Stimulated activated CD8-positive, alpha-beta memory T cell treated with anti-CD3 and anti-CD28 coated beads, Interleukin-15, amount 100 ng/mL, for 24 hours (primary cell): Measurements from ENCODE around the gene SHANK3.

Experiments used
- DNase-seq: peaks from one replicate; pipeline ENCODE4 v3.0.0-alpha.2; 2020; ENCODE audit warnings: low read depth

Gene SHANK3

DNA sequence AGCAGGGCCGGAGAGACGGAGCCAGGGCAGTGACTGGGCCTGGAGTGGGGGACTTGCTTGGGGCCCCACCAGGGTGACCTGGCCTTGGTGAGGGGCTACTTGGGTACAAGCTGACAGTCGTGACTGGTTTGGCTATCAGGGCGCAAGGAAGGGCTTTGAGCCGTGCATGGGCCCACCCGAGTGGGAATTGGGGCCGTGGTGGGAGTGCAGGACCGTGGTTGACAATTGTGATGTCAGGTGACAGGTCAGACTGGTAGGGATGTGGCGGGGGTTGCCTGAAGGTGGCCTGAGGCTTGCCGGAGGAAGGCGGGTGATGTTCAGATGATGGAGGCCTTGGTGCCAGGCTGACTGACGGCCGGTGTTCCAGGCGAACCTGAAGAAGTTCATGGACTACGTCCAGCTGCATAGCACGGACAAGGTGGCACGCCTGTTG, 5.6 kb downstream of the SHANK3 start:
- no peak for DNase-seq

DNA sequence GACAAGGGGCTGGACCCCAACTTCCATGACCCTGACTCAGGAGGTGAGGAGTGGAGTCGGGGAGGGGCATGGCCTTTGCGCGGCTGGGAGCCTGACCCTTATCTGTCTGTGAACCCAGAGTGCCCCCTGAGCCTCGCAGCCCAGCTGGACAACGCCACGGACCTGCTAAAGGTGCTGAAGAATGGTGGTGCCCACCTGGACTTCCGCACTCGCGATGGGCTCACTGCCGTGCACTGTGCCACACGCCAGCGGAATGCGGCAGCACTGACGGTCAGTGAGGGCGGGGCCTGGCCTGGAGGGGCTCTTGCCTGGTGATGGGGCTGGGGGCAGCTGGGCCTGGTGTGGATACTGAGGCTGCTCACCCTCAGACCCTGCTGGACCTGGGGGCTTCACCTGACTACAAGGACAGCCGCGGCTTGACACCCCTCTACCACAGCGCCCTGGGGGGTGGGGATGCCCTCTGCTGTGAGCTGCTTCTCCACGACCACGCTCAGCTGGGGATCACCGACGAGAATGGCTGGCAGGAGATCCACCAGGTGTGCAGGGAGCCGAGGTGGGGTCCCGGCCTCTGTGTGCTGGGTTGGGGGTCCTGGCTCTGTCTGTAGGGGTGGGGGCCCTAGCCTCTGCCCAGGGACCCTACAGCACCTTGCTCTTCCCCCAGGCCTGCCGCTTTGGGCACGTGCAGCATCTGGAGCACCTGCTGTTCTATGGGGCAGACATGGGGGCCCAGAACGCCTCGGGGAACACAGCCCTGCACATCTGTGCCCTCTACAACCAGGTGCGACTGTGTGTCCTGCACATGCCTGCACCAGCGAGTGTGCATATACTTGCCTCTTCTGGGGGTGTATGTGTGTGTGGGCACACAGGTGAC, 6.3 kb downstream of the SHANK3 start:
- no peak for DNase-seq

DNA sequence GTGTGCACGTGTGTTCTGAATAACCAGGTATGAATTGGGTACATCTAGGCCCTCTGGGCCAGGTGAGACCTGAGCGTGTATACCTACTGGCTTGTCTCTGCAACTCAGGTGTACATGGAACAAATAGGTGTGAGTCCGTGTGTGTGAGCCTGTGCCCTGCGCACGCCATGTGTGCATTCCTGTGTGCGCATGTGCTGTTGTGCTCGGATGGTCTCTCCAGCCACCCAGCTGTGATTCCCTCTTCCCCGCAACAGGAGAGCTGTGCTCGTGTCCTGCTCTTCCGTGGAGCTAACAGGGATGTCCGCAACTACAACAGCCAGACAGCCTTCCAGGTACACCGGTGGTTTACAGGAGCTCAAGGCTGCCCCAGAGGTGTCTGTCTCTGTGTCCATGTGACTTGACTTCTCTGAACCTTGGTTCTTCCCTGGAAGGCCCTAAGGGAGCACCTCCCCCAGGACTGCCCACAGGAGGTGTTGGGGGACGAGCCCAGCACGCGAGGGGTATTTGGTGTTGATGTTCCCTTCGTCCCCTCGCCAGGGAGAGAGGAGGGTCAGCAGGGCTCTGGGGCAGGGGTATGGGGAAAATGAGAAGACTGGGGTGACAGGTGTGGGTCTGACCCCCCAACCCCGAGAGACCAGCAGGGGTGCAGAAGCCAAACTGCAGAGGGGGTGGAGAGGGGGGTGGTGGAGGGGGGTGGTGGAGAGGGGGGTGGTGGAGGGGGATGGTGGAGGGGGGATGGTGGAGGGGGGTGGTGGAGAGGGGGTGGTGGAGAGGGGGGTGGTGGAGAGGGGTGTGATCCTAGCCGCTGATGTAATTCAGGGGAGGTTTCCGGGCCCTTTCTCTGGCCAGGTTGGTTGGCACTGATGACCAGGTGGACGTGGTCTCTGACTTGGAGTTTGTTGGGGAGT, 10.7 kb downstream of the SHANK3 start:
- no peak for DNase-seq

DNA sequence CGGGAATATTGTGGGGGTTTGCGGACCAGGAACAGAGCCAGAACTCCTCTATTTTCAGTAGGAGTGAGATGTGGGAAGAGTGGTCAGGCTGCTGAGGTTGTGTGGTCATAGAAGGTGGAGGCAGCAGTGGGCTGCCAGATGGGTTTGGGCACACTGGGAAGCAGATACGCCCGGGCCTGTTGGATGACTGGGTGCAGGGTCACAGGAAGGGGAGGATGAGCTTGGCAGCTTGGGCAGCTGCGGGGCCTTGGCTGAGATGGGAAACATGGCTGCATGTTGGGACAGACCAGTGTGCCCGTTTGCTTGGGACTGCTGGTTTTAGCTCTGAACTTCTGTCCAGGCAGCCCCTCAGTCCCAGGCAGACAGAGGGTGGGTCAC, 11.4 kb downstream of the SHANK3 start:
- DNase-seq, result no peak

DNA sequence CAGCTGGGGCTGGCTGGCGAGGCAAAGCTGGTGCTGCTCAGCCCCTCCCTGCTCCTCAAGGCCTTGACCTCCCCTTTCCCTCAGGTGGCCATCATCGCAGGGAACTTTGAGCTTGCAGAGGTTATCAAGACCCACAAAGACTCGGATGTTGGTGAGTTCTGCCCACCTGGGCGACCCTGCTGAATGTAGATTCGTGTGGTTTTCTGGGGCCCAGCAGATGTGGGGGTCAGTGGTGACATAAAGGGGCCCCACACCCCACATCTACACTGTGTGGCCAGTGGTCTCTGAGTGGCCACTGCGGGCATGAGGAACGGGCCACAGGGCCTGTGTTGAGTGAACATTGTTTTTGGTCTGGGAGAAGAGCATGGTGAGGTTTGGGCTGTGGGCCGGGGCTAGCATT, 11.9 kb downstream of the SHANK3 start:
- DNase-seq, result no peak

DNA sequence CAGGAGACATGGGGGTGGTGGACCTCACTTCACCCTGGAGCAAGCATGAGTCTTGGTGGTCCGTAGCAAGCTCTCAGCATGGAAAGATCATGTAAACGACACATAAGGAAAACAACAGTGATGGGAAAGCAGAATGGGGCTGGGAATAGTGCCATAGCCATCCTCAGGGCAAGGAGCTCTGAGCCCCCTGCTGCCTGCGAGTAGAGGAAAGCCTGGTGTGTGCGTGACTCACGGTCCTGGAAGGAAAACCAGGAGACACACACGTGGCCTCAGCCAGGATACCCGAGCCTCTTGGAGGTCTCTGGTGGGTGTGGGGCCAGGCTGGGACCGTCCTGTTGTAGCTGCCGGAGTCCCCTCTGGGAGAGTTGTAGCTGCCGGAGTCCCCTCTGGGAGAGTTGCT, 12.4 kb downstream of the SHANK3 start:
- no peak for DNase-seq

DNA sequence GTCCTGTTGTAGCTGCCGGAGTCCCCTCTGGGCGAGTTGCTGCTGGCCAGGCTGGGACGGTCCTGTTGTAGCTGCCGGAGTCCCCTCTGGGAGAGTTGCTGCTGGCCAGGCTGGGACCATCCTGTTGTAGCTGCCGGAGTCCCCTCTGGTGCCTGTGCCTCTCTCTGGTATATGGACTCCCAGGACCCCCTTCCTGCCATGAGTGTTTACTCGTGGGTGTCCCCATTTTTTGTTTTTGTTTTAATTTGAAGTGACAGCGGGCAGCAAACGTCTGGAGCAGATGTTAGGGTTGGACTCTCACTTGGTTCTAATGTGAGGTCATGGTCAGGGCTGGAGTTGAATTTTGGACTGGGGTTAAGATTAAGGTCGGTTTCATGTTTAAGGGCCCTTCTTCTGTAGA, 14.2 kb downstream of the SHANK3 start:
- DNase-seq, result no peak

DNA sequence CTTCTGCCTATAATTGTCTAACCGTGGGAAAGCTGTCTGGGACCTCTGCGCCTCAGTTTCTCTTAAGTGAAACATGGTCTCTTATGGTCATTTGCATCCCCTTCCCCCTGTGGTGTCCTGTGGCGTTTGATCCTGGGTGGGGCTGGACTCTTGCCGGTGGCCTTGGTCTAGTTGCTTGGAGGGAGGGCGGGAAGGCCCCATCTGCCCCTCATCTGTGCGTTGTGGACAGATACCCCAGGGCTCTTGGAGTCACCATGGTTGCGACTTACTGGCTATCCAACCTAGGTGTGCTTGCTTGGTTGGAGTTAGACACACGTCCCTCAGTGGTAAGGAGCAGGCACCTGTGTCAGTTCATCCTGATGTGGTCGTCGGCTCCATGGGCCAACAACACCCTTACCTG, 15.2 kb downstream of the SHANK3 start:
- no peak for DNase-seq

DNA sequence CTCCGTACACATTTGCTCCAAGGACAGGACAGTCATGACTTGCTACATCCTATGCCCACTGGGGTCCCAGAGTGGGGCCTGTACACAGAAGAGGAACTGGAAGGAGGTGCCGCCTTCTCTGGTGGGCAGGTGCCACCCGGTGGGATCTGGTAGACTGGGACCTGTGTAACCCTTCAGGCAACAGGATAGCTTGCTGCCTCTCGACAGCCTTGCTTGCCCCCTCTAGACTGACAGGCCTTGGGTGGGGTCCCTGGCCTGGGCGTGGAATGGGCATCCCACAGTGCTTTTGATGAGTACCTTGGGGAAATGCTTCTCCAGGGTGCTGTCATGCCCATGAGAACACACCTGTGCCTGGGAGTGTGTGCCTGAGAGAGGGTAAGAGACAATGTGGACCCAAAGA, 15.8 kb downstream of the SHANK3 start:
- no peak for DNase-seq

DNA sequence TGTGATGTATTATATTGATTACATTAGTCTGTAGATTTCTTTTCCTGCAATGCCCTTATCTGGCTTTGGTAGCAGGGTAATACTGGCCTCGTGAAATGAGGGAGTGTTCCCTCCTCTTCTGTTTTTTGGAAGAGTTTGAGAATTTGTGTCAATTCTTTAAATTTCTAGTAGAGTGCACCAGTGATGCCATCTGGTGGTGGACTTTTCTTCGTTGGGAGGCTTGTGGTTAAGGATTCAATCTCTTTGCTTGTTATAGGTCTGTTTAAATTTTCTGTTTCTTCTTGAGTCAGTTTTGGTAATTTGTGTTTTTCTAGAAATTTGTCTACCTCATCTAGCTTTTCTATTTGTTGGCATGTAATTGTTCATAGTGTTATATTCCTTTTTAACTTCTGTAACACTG, 18.9 kb downstream of the SHANK3 start:
- DNase-seq, result no peak

DNA sequence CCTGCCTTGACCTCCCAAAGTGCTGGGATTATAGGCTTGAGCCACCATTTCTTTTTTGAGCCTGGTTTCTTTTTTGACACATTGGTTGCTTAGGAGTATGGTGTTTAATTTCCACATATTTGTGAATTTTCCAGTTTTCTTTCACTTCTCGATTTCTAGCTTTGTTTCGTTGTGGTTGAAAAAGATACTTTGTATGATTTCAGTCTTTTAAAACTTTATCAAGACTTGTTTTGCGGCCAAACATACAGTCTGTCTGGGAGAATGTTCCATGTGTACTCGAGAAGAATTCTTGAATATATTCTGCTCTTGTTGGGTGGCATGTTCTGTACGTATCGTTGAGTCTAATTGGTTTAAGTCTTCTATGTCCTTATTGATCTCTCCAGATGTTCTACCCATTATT, 20.8 kb downstream of the SHANK3 start:
- DNase-seq, result no peak

DNA sequence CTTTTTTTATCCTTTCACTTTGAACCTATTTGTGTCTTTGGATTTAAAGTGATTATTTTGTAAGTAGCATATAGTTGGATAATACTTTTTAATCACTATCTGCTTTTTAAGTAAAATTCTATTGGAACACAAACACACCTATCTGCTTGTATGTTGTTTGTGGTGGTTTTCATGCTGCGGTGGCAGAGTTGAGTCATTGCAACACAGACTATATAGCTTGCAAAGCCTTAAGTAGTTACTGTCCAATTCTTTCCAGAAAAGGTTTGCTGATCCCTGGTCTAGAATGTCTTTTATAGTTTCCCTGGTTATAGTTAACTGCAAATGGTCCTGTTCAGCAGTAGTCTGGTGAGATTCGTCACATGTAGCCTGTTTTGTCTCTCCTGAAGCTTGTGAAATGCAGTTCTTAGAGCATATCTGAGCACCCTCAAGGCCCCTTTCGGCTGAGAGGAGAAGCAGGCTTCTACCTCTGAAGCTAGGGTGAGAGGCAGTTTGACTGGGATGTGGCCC, 21.5 kb downstream of the SHANK3 start:
- DNase-seq, result no peak

DNA sequence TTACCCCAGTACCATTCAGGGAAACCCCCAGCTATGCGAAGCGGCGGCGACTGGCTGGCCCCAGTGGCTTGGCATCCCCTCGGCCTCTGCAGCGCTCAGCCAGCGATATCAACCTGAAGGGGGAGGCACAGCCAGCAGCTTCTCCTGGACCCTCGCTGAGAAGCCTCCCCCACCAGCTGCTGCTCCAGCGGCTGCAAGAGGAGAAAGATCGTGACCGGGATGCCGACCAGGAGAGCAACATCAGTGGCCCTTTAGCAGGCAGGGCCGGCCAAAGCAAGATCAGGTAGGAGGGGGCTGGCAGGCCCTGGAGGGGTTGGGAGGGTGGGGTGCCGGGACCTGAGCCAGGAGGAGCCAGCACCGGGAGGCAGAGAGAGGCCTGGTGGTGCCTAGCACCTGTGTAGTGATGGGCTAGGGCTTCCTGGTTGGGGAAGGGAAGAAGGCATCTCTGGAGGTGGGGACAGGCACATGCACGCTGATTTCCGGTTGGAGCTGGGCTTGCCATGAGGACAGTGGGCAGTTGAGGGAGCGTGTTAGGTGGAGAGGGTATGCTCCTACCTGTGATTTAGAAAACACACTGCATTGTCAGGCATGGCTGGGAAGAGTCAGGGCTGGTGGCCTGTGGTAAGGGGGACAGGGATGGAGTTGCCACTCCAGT, 22.3 kb downstream of the SHANK3 start:
- DNase-seq, result no peak

DNA sequence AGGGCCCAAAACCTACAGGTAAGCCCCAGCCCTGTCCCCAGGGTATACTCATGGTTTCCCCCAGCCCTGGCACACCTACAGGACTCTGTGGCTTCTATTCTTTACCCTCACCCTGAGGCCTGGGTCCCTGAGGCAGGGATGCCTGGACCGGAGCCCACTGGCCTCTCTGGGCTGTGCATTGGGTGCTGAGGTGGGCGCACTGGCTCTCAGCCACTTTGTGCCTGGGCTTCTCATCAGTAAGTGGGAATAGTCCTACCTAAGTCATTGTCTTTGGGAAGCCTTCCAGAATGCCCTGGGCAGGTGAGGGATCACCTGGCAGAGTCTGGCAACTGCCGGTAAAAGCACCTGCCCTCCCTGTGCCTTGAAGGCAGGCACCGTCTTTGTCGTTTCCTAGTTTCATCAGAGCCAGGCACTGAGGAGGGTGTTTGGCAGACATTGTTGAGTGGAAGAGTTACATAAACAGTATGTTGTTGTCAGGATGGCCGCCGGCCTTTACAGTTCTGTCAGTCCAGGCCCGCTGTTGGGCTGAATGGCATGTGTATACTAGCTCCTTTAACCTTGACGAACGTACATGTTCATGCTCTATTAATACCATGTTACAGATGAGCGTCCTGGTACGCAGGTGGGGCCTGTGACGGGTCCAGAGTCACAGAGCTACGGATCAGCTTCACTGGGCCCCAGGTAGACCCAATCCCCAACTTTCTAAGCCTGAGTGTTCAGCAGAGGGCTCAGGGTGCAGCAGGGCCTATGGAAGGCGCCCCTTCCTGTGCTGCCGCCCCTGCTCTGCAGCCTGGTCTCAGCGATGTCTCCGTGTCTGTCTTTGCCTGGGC, 23.0 kb downstream of the SHANK3 start:
- DNase-seq, result no peak

DNA sequence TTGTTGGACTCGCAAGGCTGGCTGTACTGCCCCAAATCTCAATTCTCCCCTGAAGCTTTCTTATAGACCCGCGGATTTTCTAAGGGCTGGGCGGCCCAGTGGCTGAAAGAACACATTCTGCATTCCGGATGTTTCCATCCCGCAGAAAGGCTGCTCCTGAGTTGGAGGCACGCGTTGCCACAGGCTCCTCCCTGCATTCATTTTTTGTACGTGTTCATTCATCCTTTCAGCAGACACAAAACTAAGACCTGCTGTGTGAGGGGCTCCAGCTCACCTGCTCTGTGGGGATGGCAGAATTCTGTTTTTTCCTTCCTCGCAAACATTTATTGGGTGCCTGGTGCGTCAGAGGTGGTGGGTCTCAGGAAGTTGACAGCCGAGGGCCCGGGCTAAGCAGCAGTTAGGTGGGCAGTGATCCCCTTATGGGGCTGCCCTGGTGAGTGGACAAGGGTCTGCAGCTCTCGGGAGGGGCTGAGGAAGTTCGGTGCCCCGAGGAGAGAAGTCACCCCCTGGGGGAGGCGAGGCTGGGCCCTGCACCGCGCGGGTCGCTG, 23.7 kb downstream of the SHANK3 start:
- no peak for DNase-seq

DNA sequence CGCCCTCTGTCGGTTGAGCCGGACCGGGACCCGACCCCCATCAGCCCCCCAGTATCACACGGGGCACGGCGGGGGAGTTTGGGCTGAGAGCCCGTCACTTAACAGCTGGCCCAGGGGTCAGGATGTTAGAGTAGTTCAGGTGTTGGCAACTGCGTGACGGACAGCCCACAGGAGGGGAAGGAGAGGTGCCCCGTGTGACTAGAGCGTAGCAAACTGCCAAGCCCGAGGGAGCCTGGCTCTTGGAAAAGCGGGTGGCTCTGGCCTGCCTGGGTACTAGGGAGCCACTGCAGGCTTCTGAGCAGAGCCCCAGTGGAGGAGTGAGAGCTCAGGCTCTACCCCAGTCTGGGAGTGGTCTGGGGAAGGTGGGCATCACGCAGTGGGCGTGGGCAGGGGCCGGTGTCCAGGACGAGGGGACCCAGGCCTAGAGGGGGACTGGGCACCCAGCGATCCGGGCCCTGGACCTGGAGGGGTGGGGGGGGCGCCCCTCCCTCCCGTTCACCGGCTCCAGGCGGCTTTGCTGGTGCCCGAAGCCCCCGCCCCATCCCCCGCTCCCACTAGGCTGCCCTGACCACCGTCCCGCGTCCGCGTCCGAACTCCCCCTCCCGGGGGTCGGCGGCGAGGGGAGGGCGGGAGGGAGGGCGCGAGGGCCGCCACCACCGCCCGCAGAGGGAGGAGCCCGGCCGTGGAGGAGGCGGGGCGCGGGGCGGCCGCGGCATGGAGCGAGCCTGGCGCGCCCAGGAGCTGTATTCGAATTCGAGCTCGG, 24.4 kb downstream of the SHANK3 start:
- DNase-seq, result no peak

DNA sequence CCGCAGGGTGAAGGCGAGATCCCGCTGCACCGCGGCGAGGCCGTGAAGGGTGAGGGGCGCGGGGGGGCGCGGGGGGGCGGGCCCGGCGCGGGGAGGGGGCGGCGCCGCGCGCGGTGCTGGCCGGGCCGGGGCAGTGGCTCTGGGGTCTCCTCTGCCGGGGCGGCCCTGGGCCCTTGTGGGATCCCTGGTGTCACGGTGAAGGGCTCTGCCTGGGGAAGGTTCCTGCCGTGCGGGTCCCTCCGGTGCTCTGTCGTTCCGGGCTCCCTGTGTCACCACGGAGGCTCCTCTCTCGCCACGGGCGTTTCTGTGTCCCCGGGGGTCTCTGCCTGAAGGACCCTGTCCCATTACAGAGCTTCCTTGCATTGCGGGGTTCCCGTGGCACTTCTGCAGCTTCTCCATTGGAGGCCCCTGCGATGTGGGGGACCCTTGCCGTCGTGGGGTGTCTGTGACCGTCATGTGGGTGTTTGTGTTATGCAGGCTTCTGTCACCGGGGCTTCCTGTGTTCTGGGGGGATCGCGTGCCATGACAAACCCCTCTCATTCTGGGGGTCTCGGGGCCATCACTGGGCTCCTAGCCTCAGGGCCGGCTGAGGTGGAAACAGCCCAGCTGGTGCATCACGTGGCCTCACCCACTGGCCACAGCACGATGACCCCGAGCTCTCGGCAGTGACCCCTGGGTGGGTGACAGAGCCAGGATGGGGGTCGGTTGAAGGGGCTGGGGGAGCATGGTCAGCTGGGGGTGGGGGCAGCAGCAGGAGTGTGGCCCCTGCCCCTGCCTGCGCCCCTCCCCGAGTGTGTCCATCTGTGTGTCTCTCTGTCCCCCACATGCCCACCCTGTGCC, 25.3 kb downstream of the SHANK3 start:
- DNase-seq, result no peak

DNA sequence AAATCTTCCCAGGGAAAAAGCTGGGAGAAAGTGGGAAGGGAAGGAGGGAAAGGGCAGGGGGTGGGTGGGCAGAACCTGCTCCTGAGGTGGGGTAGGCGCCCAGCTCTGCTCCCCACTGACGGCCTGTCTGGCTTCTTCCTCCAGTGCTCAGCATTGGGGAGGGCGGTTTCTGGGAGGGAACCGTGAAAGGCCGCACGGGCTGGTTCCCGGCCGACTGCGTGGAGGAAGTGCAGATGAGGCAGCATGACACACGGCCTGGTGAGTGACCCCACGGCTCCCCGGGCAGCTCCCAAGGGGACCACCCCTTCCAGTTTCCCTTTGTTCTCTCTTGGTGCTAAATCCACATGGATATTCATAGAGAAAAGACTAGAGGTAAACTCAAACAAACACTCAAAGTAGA, 25.9 kb downstream of the SHANK3 start:
- DNase-seq, result no peak

DNA sequence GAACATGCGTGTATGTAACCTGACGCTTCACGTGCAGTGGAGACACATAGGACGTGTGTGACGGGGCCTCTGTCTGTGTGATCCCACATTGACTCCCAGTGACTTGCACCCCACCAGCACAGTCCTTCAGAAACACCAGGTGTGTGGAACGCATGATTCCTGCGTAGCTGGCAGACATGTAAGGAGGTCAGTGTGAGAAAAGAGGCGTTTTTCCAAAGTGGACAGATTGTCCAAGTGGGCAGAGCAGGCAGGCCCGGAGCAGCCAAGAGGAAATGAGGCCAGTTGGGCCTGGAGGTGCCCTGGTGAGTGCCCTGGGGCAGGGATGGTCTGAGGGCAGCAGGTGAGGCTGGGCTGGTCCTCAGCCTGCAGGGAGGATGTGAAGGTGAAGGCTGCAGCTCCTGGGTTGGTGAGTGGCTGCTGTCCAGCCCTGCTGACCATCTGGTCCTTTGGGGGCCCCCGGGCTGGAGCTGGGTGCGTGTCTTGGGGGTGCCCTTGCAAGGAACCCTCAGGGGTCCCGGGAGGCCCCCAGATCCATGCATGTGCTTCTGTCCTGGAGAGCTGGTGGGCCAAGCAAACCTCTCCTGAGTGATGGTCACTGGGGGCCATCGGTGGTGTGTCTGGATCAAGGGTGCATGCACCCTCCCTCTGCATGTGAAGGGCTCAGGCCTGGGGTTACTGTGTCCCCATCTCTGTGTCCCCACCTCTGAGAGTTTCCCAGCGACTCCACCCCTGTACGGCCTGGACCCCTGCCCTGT, 26.6 kb downstream of the SHANK3 start:
- DNase-seq, result no peak
